H9 (cell line): ENCODE data around the gene TGM5. TPM values are rescaled to one million over a fixed set of nuclear protein-coding genes. Genes with fewer than 3 reads are reported as not detected.

ENCODE experiments used
- DNase-seq: peaks from one replicate; pipeline ENCODE4 v3.0.0-alpha.2; 2017
- H2AFZ ChIP-seq: one replicate; pipeline ENCODE4 v1.6.1; 2013; ENCODE audit warnings: mild to moderate bottlenecking, low read length, control low read depth, moderate library complexity
- H2AK5ac ChIP-seq: 2 replicates; pipeline ENCODE4 v1.6.1; 2013; ENCODE audit warnings: low read length, control low read depth, mixed read lengths; ENCODE audit not compliant: insufficient read length
- H2BK120ac ChIP-seq: one replicate; pipeline ENCODE4 v1.6.1; 2013; ENCODE audit warnings: low read depth, mild to moderate bottlenecking, low read length, control low read depth, inconsistent platforms; ENCODE audit not compliant: poor library complexity, severe bottlenecking
- H2BK12ac ChIP-seq: 2 replicates; pipeline ENCODE4 v1.6.1; 2013; ENCODE audit warnings: low read length, control low read depth, mixed read lengths, low read depth; ENCODE audit not compliant: insufficient read length
- H2BK15ac ChIP-seq: 2 replicates; pipeline ENCODE4 v1.6.1; 2013; ENCODE audit warnings: low read depth, low read length, control low read depth
- H2BK20ac ChIP-seq: one replicate; pipeline ENCODE4 v1.6.1; 2013; ENCODE audit warnings: low read depth, mild to moderate bottlenecking, low read length, control low read depth, inconsistent platforms; ENCODE audit not compliant: poor library complexity, severe bottlenecking
- H2BK5ac ChIP-seq: 2 replicates; pipeline ENCODE4 v1.6.1; 2013; ENCODE audit warnings: low read length, control low read depth, mixed read lengths; ENCODE audit not compliant: insufficient read length
- H3K14ac ChIP-seq: 2 replicates; pipeline ENCODE4 v1.6.1; 2013; ENCODE audit warnings: low read length, control low read depth; ENCODE audit not compliant: insufficient read depth
- H3K18ac ChIP-seq: 2 replicates; pipeline ENCODE4 v1.6.1; 2013; ENCODE audit warnings: low read depth, mild to moderate bottlenecking, mixed read lengths, low read length, control low read depth; ENCODE audit not compliant: insufficient read length
- H3K23ac ChIP-seq: 2 replicates; pipeline ENCODE4 v1.6.1; 2013; ENCODE audit warnings: low read length, control low read depth, mixed read lengths, low read depth; ENCODE audit not compliant: insufficient read length
- H3K23me2 ChIP-seq: 2 replicates; pipeline ENCODE4 v1.6.1; 2013; ENCODE audit warnings: low read depth, mild to moderate bottlenecking, mixed read lengths, low read length, control low read depth; ENCODE audit not compliant: insufficient read length, poor library complexity, severe bottlenecking
- H3K27ac ChIP-seq: 2 replicates; pipeline ENCODE4 v1.5.1; 2013; ENCODE audit warnings: low read length, control low read depth, mixed read lengths, low read depth; ENCODE audit not compliant: insufficient read length
- H3K27me3 ChIP-seq: 2 replicates; pipeline ENCODE4 v1.6.1; 2013; ENCODE audit warnings: low read length, control low read depth, inconsistent platforms; ENCODE audit not compliant: insufficient read depth
- H3K4ac ChIP-seq: 2 replicates; pipeline ENCODE4 v1.6.1; 2013; ENCODE audit warnings: low read depth, mild to moderate bottlenecking, control low read depth, inconsistent platforms, low read length, moderate library complexity
- H3K4me1 ChIP-seq: 2 replicates; pipeline ENCODE4 v1.6.1; 2013; ENCODE audit warnings: low read length, control low read depth, inconsistent platforms; ENCODE audit not compliant: insufficient read depth
- H3K4me2 ChIP-seq: 2 replicates; pipeline ENCODE4 v1.6.1; 2013; ENCODE audit warnings: low read length, control low read depth, mixed read lengths; ENCODE audit not compliant: insufficient read length, insufficient read depth
- H3K56ac ChIP-seq: 2 replicates; pipeline ENCODE4 v1.6.1; 2013; ENCODE audit warnings: low read depth, mild to moderate bottlenecking, mixed read lengths, low read length, control low read depth; ENCODE audit not compliant: insufficient read length
- H3K79me1 ChIP-seq: 2 replicates; pipeline ENCODE4 v1.6.1; 2013; ENCODE audit warnings: low read depth, mild to moderate bottlenecking, moderate library complexity, low read length, control low read depth, inconsistent platforms; ENCODE audit not compliant: insufficient read depth, poor library complexity, severe bottlenecking
- H3K79me2 ChIP-seq: 2 replicates; pipeline ENCODE4 v1.6.1; 2013; ENCODE audit warnings: low read length, control low read depth, inconsistent platforms; ENCODE audit not compliant: insufficient read depth
- H3K9ac ChIP-seq: 2 replicates; pipeline ENCODE4 v1.6.1; 2013; ENCODE audit warnings: low read length, control low read depth, mixed read lengths; ENCODE audit not compliant: insufficient read length; ENCODE audit errors: extremely low read depth
- H3K9me3 ChIP-seq: one replicate; pipeline ENCODE4 v1.6.1; 2013; ENCODE audit warnings: low read depth, low read length, inconsistent platforms; ENCODE audit not compliant: control insufficient read depth
- H3T11ph ChIP-seq: one replicate; pipeline ENCODE4 v1.6.1; 2013; ENCODE audit warnings: mild to moderate bottlenecking, low read length, control low read depth, inconsistent platforms
- H4K20me1 ChIP-seq: one replicate; pipeline ENCODE4 v1.6.1; 2013; ENCODE audit not compliant: control insufficient read depth, insufficient read length, insufficient read depth
- H4K5ac ChIP-seq: 2 replicates; pipeline ENCODE4 v1.6.1; 2013; ENCODE audit warnings: low read depth, mild to moderate bottlenecking, mixed read lengths, low read length, control low read depth; ENCODE audit not compliant: insufficient read length
- H4K8ac ChIP-seq: replicated peaks from 2 replicates; pipeline ENCODE4 v1.6.1; 2013; ENCODE audit warnings: low read length, control low read depth, mixed read lengths, low read depth; ENCODE audit not compliant: insufficient read length
- H4K91ac ChIP-seq: 2 replicates; pipeline ENCODE4 v1.6.1; 2013; ENCODE audit warnings: low read depth, mild to moderate bottlenecking, moderate library complexity, mixed read lengths, low read length, control low read depth; ENCODE audit not compliant: insufficient read length
- H3K27ac Mint-ChIP-seq, 3 experiments: 2 replicates in 2 of 3; 3 replicates in 1 of 3; pipeline ENCODE4 v1.8.0; 2020 to 2021; ENCODE audit warnings: mixed read lengths in 3 of 3, mild to moderate bottlenecking in 1 of 3, moderate library complexity in 1 of 3
- H3K27me3 Mint-ChIP-seq: 2 replicates; pipeline ENCODE4 v1.8.0; 2021; ENCODE audit warnings: low read depth, mild to moderate bottlenecking, moderate library complexity, mixed read lengths
- H3K36me3 Mint-ChIP-seq, 3 experiments: 2 replicates in 2 of 3; 3 replicates in 1 of 3; pipeline ENCODE4 v1.8.0; 2020 to 2021; ENCODE audit warnings: low read depth in 3 of 3, mixed read lengths in 3 of 3; ENCODE audit not compliant: insufficient read depth in 1 of 3
- H3K4me1 Mint-ChIP-seq, 2 experiments: 2 replicates each; pipeline ENCODE4 v1.8.0; 2020; ENCODE audit warnings: mixed read lengths in 2 of 2
- H3K4me3 Mint-ChIP-seq, 2 experiments: 2 replicates in 1 of 2; 3 replicates in 1 of 2; pipeline ENCODE4 v1.8.0; 2020 to 2021; ENCODE audit warnings: mild to moderate bottlenecking in 2 of 2, mixed read lengths in 2 of 2, moderate library complexity in 1 of 2
- H3K9me3 Mint-ChIP-seq, 2 experiments: 2 replicates in 1 of 2; 3 replicates in 1 of 2; pipeline ENCODE4 v1.8.0; 2020; ENCODE audit warnings: mild to moderate bottlenecking in 2 of 2, mixed read lengths in 2 of 2, moderate library complexity in 1 of 2
- CTCF ChIP-seq: fragments of 200-600 bp; sonication (generic); conservative IDR thresholded peaks from 3 replicates; pipeline ENCODE4 v1.8.0; 2021; ENCODE audit warnings: antibody characterized with exemption, mild to moderate bottlenecking
- WGBS: extraction: QIAGEN DNeasy Blood & Tissue Kit; methylation state at CpG from one replicate; pipeline ENCODE4 v1.1.7; 2013; ENCODE audit warnings: missing lambda C conversion rate, low lambda C conversion rate, mixed read lengths; ENCODE audit not compliant: insufficient read length; ENCODE audit errors: extremely low coverage; 5-methylcytosine and 5-hydroxymethylcytosine counted together
- total RNA-seq: library from RNA; stranded (reverse); gene quantifications from 2 replicates; pipeline ENCODE4 v1.2.1, GENCODE V29; 2021

Gene TGM5
- total RNA-seq, 1 experiment from 2014 or later, result not detected

DNA sequence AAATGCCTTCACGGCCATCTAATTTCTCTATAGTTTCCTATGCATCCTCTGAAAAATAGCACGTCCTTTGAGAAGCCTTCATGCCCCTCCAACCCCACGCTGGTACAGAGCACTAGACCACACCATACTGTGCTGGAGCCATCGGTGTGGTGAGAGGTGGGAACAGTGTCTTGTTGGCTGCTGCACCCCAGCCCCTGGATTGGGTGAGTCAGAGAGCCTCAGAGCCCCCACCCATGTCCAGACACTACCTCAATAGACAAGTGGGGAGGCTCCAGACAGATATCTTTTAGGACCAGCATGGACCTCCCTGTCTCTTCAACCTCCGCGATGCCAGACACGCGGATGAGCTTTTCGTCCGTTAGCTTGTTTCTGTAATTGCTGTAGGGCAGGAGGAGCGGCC, 12.1 kb upstream of the TGM5 start:
- Histone ChIP-seq H3K56ac (no peak overlapping the region), H3K27me3 (no peaks in the 10 kb centered on the region), H2BK15ac (no peak overlapping the region), H3K4me1 (no peaks in the 10 kb centered on the region), H3K79me1 (no peaks in the 10 kb centered on the region), H3K27ac (no peak overlapping the region), H4K20me1 (no peaks in the 10 kb centered on the region), H4K91ac (no peak overlapping the region), H3K4ac (no peak overlapping the region), H2AFZ (no peak overlapping the region), H3K23ac (no peak overlapping the region), H4K5ac (no peak overlapping the region), H2BK120ac (no peak overlapping the region), H2BK5ac (no peak overlapping the region), H3K79me2 (no peaks in the 10 kb centered on the region), H2BK12ac (no peak overlapping the region), H3K18ac (no peak overlapping the region), H2AK5ac (no peak overlapping the region), H3K4me2 (no peak overlapping the region), H3K14ac (no peak overlapping the region), H2BK20ac (no peak overlapping the region), H4K8ac (no peak overlapping the region), H3K9ac (no peak overlapping the region), H3K23me2 (no peaks in the 10 kb centered on the region), H3T11ph (no peak overlapping the region), H3K9me3 (no peaks in the 10 kb centered on the region)
- no peak overlapping the region for H3K4me3 Mint-ChIP-seq
- no peak for TF ChIP-seq CTCF
- 0 out of 7 replicates have a peak overlapping the region, but pooled peaks of 1 of the 3 experiments have one; percentile 21 for H3K27ac Mint-ChIP-seq
- no CpG with 5 or more reads among the region's 11 CpGs for WGBS
- H3K9me3 Mint-ChIP-seq, result no peaks in the 10 kb centered on the region
- peaks cover 3% of the 10 kb centered on the region; the same call in 1 of the 2 replicates for H3K27me3 Mint-ChIP-seq
- H3K36me3 Mint-ChIP-seq, result no peaks in the 10 kb centered on the region
- H3K4me1 Mint-ChIP-seq, result peaks cover 0 to 10% of the 10 kb centered on the region in 2 experiments; a peak in 2 of 4 replicates
- DNase-seq, result no peak
